AG20443 (cell line): Measurements from ENCODE around the gene FGFR2.

Experiments
- DNase-seq: peaks from one replicate; pipeline ENCODE4 v3.0.0; 2012; ENCODE audit warnings: low spot score, mixed read lengths

Gene FGFR2

DNA sequence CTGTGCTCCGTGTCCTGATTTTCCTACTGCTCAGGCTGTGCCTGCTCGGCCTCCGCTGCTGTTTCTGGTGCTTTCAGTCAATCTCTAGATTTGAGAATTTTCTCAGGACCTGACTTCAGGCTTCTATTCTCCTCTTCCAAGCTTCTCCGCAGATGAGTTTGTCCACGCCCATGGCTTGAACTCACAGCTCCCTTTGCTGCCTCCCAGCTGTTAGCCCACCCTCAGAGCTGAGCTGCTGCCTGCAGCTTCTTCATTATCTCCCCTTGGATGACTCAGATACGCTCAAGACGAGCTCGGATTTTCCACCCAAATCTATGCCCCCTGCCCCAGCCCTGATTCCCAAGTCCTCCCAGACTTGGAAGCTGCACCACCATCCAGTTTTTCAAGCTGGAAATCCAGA lies 104.7 kb downstream of the FGFR2 start:
- DNase-seq, result no peak

DNA sequence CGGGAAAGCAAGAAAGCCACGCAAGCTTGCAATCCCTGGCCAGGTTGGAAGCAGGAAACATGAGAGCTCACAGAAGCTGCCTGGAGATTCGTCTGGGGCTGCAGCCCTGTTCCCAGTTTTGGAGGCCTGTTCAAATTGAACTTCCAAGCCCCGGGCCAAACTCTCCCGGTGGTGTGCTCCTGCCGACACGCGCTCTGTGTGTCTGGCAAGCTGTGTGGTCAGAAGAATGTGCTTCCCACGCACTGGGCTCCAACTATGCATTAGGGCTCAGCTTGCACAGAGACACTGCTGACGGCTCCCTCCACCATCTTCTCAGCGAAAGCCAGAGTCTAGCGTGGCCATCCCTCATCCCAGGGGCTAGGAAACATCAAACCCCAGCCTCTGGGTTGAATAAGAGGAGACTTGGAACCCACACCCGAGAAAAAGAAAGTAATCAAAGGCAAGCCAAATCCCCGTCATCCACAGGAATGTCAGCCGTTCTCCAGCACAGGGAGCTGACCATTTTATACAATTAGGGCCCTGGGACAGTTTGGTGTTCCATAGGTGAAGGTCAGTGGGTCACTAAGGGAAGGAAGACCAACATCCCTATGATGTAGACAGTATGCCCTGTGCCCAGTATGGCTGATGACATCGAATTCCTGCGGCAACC lies 107.2 kb downstream of the FGFR2 start:
- DNase-seq, result peak; percentile 37

DNA sequence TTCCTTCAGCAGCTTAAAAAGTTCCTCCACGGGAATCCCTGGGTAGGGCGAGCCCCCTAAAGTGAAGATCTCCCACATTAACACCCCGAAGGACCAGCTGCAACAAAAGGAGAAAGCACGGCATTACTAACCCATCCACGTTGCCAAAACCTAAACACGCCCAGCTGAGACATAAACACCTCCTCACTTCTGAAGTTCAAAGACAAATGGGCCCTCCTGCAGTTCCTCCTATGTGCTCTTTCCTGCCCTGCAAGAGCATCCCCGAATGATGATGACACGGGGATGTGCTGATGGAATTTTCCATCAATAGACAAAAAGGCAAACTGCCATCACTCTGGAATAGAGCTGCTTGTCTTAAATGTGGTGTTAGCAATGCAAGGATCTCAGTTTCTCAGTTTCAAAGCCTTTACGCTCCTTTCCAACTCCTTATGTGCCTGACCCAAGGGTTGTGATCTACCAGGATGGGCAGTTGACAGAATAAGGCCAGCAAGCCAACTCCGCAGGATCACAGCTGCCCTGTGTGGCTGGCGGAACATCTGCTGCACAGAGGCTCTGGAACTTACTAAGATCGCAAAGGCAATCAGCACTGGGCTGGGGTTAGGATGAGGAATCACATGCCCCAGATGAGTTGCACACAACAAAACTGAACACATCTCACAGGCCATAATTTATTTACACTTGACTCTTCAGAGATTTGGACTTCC lies 112.7 kb downstream of the FGFR2 start:
- no peak for DNase-seq

DNA sequence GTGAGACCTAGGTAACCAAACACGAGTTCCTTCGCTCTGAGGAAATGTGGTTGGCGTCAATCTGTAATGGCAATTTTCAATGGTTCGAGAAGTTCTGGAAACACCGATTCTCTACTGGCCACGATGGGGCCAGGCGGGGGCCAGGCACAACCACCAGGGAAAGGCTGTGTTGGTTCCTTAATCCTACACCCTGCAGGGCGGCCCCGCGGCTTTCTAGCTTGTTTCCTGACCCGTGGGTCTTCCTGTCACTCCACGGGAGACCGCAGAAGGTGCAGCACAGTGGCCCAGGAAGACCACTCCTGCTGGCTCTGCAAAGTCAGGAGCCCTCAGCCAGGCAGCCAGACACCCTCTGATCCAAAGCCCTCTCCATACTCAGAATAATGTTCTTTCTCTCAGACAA lies 113.4 kb downstream of the FGFR2 start:
- no peak for DNase-seq

DNA sequence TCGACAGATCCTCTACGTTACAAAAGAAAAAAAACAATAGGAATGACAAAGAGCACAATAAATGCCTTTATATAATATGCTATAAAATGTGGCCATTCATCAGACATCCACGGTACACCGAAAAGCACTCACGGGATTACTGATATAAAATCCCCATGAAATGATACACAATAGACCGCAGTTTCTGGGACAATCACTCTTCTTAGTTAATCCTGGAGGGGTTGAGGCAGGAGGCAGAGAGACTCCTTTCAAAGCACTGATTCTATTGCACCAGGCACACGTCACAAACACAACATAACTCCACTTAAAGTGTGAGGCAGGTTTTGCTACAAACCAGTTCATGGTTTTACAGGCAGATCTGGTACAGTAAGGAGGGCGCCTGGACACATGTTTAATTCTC lies 113.8 kb downstream of the FGFR2 start:
- no peak for DNase-seq

DNA sequence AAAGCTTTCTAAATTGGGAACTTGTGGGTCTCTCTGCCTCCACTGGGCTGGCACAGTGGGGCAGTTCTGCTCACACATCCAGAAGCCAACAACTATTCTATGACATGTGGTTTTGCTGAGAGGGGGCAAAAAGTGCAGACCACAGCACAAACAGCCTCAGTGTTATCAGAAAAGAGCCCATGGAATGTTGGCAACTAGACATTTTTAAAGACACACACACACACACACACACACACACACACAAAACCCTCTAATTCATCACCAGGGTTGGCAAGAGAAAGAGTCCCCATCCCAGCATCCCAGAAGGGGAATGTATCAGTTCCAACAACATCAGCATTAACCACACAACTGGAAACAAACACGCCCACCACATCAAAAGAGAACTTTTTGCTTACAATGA lies 117.1 kb downstream of the FGFR2 start:
- DNase-seq, result no peak

DNA sequence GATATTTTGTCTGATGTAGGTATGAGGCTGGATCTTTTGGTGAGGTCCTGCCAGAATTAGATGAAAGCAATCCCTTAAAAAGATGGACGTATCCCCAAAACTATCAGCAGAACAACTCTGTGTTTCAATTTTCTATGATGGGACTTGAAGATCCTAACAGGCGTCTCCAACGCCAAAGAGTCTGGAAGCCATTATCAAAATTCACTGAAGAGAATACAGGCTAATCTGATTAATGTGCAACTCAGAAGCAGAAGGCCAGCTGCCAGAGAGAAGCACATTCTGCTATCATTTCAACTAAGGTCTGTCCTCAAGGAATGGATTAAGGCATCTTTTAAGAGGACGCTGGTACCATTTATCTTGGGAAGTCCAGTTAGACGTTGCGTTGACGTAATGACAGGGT lies 119.7 kb downstream of the FGFR2 start:
- DNase-seq, result no peak

DNA sequence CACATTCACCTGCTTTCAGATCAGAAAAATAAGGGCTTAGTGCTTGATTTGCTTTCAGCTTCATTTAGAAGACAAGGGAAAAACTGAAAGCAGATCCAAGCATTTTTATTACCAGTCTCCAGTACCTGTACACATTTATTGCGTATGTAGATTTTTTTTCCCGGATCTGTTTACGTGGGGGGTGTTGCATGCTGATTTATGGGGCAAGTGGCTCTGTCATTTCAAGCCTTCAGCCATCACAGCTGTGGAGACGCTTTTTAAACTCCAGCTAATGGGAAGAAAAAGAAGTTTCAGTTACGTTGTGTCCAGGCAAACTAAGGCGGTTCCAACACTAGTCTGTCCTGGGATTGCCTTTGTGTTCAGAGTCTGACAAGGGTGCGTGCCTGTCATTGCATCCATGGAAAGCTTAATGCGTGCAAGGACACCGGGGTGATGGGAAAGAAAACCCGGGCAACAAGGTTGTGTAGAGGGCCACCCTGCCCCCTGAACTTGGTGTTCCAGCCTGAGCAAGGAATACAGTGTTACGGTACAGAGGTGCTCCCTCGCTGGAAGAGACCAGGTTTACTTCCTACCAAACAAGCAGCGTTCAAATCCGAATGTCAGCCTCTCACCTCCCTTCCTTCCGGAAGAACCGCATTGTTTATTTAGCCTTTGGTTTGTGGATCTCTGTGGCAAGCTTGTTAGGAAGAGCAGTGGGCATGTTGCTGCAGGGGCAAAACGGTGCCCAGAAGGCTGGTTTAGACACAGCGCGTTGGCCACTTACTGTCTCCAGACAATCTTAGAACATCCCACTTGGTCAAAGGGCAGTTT lies 128.2 kb downstream of the FGFR2 start:
- no peak for DNase-seq

DNA sequence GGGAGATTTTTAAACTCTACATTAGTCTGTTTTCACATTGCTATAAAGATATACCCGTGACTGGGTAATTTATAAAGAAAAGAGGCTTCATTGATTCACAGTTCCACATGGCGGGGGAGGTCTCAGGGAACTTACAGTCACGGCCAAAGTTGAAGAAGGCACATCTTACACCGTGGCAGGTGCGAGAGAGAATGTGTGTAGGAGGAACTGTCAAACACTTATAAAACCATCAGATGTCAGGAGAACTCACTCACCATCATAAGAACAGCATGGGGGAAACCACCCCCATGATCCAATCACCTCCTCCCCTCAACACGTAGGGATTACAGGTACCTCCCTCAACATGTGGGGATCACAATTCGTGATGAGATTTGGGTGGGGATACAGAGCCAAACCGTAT lies 129.5 kb downstream of the FGFR2 start:
- DNase-seq, result no peak

DNA sequence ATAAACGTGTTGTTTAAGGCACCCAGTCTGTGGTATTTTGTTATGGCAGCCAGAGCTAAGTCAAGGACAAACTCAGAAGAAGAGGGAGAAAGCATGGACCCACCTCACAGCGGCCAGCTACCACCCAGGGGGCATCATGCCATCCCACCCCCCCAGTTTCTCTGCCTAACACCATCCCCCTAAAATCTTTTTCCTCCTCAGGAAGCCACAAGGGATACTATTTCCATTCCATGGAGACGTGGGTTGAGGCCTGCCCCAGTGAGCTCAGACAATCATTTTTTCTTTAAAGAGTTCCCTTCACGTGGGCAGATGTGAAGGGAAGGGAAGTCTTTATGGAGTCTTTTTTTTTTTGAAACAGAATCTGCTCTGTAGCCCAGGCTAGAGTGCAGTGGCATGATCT lies 131.8 kb downstream of the FGFR2 start:
- DNase-seq, result no peak

DNA sequence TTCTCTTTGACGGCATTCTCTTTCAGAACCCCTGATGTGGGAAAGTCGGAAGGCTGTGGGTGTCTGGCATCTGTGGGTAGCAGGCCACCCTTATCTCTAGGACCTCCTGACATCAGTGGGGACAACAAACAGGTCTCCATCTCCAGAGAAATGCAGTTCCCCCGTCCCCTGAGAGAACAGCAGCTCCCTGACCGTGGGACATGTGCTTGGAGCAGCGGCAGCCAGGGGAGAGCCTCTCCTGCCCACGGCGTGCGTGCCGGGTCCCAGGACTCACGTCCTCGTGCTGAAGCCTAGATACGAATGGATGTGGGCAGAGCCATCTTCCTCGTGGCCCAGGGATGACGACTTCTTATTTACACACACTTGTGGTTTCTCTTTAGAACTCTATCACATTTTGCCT lies 133.0 kb downstream of the FGFR2 start:
- DNase-seq, result no peak

DNA sequence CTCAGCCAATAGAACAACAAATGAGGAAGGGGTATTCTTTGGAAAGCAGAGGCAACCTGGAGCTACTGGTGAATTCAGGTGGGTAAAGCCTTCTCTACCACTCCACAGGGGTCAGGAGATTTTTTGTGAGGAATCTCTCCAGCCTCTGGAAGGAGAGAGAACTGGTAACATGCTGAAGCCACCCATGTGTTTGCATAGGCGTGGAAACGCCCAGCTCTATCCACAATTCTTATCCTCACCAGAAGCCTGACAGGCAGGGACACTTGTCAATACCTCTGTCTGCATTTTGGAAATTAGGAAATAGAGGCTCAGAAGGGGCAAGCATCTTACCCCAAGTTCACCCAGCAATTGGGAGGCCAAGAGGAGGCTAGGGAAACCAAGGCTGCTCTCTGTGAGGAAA lies 133.7 kb downstream of the FGFR2 start:
- no peak for DNase-seq

DNA sequence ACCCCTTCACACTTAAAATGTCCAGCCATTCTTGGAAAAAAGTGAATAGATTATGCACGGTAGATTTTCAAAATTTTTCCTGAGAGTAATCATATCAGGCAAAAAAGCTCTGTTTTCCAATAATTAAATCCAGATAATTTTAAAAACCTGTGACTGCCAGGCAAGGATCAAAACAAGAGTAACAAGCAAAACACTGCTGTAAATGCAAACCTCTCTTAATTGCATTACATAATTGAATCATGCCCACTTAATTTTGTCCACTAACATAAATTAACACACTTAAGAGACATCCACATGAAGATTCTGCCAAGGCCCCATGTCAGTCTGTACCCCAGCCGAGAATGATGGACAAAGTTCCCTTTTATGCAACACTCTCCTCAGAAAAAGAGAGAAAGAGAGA lies 135.3 kb downstream of the FGFR2 start:
- DNase-seq, result no peak

DNA sequence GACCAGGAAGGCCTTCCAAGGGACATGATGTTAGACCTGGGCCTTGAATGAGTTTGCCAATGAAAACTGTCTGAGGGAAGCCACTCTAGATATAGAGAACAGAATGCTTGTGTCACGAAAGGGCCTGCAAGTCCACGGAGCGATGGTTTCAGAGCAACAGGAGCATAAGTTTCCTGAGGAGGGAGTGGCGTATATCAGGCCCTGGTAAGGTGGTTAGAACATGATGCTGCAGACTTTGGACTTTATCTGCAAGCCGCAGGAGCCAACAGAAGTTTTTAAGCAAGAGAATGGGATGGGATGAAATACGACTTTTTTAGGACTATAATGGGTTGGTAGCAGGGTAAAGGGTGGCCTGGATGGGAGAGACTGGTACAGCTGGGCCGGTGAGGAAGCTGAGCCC lies 136.0 kb downstream of the FGFR2 start:
- no peak for DNase-seq

DNA sequence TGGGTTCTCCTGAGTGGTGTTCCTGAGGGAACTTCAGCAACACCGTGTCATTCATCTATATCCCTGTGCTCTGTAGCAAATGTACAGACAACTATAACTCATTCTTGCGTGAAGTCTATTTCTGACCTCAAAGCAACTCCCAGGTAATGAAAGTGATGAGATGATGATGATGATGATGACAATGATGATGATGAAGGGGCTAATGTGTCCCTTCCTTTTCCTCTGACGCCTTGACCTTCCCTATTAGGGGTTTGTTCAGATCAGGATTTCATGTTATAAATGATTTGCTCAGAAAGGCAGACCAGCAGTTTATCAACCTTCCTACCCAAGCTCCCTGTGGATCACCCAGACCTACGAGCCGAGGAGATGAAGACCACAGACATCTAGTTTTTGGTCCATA lies 136.9 kb downstream of the FGFR2 start:
- no peak for DNase-seq

DNA sequence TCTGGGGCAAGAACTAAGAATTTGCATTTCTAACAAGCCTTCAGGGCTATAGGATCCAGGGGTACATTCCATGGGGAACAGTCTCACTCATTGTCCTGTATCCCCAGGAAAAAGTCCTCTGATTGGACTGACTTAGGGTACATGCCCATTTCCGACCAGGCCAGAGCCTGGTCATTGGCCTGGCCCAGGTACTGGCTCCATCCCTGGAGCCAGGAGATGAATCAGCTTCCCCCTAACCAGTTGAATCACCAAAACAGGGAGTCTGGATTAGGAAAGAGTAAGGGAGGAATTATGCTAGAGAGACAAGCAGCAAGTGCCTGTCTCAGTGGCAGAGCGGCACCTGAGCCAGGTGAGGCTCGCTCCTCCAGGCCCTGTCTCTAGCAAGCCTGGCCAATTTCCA lies 137.5 kb downstream of the FGFR2 start:
- DNase-seq, result no peak

DNA sequence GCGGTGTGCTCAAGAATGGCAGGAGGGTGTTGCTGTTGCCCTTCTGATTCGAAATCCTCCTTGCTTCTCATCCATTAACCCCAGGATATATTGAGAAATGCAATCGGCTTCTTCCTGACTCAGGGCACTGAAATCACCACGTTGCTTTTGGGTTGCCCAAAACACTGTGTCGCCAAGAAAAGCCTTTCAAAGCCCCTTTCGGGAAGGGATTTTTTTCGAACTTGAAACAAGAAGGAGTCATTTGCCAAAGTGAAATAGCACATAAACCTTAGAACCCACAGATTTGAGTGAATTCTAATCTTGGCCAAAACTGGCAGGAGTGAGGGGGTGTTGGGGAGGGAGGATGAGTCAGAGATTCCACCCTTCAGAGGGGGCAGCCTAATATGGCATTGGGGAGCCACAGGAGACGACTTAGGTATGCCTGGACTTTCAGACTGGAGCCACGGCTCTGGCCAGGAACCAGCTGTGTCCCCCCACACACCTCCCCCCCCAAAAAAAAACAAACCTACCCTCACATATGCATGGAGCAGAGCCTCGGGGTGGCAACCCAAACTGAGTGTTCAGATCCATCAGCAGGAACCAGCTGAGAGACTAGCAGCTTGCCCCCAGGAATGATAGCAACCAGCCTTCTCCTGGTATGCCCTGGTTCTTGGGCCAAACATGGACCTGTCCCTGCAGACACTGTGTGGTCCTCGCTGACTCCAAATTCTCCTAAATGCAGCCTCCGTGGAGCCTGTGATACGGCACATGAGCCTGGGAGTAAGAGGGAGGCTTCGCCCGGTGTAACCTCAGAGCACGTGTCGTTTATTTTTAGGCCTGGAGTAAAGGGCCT lies 138.4 kb downstream of the FGFR2 start:
- peak; percentile 42 for DNase-seq

DNA sequence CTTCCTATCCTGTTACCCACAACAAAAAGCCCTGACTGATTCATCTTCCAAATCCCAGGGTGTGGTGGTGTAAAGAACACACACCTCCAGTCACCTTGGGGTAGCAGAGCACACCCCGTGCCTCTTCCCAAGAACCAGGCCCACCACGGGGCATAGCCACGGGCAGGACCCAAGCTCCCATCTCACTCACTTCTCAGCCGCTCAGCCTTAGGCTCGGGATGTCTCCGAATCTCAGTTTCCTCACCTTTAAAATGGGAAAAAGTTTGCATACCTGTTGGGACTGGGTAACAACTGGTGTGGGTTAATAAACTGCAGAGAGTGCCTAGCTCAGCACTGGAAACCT lies 139.0 kb downstream of the FGFR2 start:
- DNase-seq, result no peak

DNA sequence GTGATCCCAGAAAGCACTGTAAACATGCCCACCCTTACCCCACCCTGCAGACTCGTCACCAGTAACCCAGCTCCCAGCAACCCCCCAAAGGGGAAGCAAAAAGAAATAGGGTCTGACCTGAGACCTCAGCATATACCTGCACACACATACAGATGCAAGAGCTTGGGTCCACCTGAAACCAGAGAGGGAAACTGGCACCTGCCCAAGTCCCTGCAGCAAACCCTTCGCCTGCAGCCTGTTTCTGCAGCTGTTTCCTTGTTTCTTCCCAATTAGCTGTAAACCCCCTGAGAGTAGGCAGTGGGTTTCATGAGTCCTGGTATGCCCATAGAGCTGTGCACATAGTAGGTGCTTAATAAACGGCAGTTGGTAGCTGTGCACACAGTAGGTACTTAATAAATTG lies 140.5 kb downstream of the FGFR2 start:
- DNase-seq, result no peak

DNA sequence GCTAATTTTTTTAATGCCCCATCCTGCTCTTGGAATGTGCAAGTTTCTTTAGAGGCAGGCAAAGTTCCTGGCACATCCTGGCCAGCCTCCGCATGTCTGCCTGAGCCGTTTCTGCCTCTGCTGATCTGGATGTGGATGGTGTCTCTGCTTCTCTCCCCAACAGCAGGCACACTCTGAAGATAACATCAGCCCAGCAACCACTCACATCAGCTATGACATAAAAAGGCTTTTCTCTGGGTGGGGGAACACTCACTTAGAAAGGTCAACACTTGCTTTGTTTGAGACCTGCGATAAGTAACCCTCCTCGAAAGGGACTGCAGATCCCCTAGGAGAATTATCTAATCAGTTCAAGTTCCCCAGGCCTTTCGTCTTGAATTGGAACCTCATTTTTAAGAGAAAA lies 142.9 kb downstream of the FGFR2 start:
- DNase-seq, result no peak

DNA sequence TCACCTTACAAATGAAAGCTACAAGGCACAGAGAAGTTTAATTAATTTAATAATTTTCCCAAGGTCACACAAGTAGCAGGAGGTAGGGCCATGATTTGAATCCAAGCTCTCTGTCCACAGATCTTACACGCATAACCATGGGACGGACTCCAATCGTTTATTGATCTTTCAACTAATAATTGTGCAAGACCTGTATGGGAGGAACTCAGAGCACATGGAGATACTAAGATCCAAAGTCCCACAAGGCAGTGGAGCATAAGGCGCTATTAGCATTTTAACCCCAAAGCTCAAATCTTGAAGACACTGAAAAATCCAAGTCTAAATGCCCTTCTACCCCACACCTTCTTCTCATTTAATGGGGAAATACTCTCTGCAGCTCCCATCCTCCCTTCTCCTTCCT lies 143.5 kb downstream of the FGFR2 start:
- DNase-seq, result no peak

DNA sequence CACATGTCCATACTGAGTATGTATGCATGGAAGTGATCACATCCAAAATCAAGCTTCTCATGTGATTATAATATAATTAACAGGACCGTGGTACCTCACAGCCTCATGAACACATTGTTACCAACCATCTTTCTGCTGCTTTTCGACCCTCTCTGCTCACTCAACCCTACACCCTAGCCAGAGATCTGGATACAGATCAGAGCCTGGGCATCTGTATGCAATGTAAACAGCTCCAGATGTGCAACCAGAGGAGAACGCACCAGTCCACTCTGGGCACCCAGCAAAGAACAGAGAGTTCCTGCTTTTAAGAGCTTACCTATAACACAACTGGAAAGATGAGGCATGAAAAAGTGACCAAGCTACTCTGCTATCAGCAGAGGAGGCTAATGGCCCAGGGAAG lies 145.1 kb downstream of the FGFR2 start:
- DNase-seq, result no peak

DNA sequence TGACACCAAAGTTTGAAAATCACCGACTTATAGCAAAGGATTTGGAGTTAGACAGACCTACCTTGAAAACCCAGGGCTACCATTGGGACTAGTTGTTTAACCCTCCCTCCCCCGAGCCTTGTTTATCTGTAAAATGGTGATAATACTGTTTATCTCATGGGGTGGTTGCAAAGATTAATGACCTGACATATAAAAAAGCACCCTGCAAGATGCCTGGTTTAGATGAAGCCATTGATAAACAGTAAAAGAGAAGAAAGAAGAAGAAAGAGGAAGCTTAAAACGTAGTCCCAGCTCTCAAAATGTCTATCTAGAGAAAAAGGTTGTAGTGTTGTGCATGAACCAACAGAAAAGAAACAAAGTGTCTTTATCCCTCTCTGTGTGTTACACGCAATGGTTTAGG lies 145.7 kb downstream of the FGFR2 start:
- no peak for DNase-seq
